Stomach (tissue), 9 donors: ENCODE measurements around the gene NMT1. TPM values are rescaled to one million over a fixed set of nuclear protein-coding genes. Genes with fewer than 3 reads are reported as not detected.

ENCODE experiments used
- DNase-seq, 2 donors: peaks; one replicate each; pipeline versions ENCODE4 v3.0.0 to v3.0.0-alpha.2; 2013 to 2019
- H3K27ac ChIP-seq, 5 donors: fragments of 200-600 bp in 4 of 5; sonication (generic) in 4 of 5; one replicate each; pipeline ENCODE4 v1.5.1; 2013 to 2019; ENCODE audit warnings: mild to moderate bottlenecking in 1 of 5, moderate library complexity in 1 of 5
- H3K27me3 ChIP-seq, 3 donors: fragments of 200-600 bp; sonication (generic); one replicate each; pipeline ENCODE4 v1.5.1; 2017 to 2019; ENCODE audit warnings: mixed run types in 1 of 3
- H3K36me3 ChIP-seq, 4 donors: fragments of 200-600 bp; sonication (generic); 1 replicate in 3 of 4; 2 replicates in 1 of 4; pipeline ENCODE4 v1.5.1; 2016 to 2019
- H3K4me1 ChIP-seq, 4 donors: fragments of 200-600 bp; sonication (generic); one replicate each; pipeline ENCODE4 v1.5.1; 2016 to 2019
- H3K4me3 ChIP-seq, 4 donors: fragments of 200-600 bp; sonication (generic) in 3 of 4; one replicate each; pipeline ENCODE4 v1.5.1; 2016 to 2019; ENCODE audit warnings: mild to moderate bottlenecking in 1 of 4
- H3K9me3 ChIP-seq, 4 donors: fragments of 200-600 bp; sonication (generic); one replicate each; pipeline ENCODE4 v1.5.1; 2016 to 2019
- EP300 ChIP-seq: sonication (generic); formaldehyde crosslinking; IDR thresholded peaks from one replicate; pipeline ENCODE4 v1.6.1; 2017; ENCODE audit warnings: antibody characterized with exemption
- POLR2A ChIP-seq, 4 donors: fragments of 450-650 bp; IDR thresholded peaks; one replicate each; pipeline ENCODE4 v1.6.1; 2016; ENCODE audit warnings: antibody characterized with exemption in 4 of 4, control low read depth in 2 of 4, mild to moderate bottlenecking in 1 of 4, moderate library complexity in 1 of 4
- POLR2AphosphoS5 ChIP-seq, 3 donors: sonication (generic); formaldehyde crosslinking; IDR thresholded peaks; one replicate each; pipeline ENCODE4 v1.6.1; 2016; ENCODE audit warnings: antibody characterized with exemption in 3 of 3
- WGBS, 5 donors: extraction: QIAGEN DNeasy Blood & Tissue Kit in 3 of 5; methylation state at CpG; one replicate each; pipeline versions ENCODE4 v1.1.5 to v1.1.7; 2013 to 2018; 5-methylcytosine and 5-hydroxymethylcytosine counted together
- intact Hi-C: fragments of 100-400 bp; cut with DNase I; formaldehyde crosslinking; loops from one replicate; pipeline ENCODE4 v1.15.1; 2023; ENCODE audit warnings: low total_unique reads
- polyA plus RNA-seq, 3 donors: library from polyadenylated mRNA; stranded (reverse); fragments of 200-250 nt; gene quantifications; one replicate each; pipeline ENCODE4 v1.2.3, GENCODE V29; 2013
- total RNA-seq, 5 donors: library from RNA; depleted of rRNA; stranded (reverse); fragments of >200 nt; gene quantifications; one replicate each; pipeline versions ENCODE4 v1.1.0 to v1.2.3, GENCODE V29; 2014 to 2016
- TF ChIP-seq, protein P1 (sequence below), 7 experiments: fragments of 450-650 bp in 4 of 7; fragments of 200-600 bp in 3 of 7; sonication (generic) in 3 of 7; IDR thresholded peaks; one replicate each; pipeline ENCODE4 v1.5.1; 2016 to 2019; ENCODE audit warnings: antibody characterized with exemption in 7 of 7, control low read depth in 2 of 7, mild to moderate bottlenecking in 1 of 7
- donor health status: healthy with polysubstance abuse.
- donor health status: Bipolar disorder and iron deficiency.
- donor health status: healthy.

NMT1 gene
- total and polyA plus RNA-seq, 8 donors: 23.3 to 230 (median 73.5) TPM

GRCh38 chr17:45029096-45029495 lies 32.0 kb upstream of the NMT1 start:
- Histone ChIP-seq H3K27me3 (no peaks in the 10 kb centered on the region), H3K27ac (no peak overlapping the region), H3K4me1 (no peaks in the 10 kb centered on the region), H3K4me3 (no peak overlapping the region), H3K9me3 (no peaks in the 10 kb centered on the region), H3K36me3 (peaks cover 29 to 83% (median 79%) of the 10 kb centered on the region in 4 donors)
- TF ChIP-seq, protein P1, sequence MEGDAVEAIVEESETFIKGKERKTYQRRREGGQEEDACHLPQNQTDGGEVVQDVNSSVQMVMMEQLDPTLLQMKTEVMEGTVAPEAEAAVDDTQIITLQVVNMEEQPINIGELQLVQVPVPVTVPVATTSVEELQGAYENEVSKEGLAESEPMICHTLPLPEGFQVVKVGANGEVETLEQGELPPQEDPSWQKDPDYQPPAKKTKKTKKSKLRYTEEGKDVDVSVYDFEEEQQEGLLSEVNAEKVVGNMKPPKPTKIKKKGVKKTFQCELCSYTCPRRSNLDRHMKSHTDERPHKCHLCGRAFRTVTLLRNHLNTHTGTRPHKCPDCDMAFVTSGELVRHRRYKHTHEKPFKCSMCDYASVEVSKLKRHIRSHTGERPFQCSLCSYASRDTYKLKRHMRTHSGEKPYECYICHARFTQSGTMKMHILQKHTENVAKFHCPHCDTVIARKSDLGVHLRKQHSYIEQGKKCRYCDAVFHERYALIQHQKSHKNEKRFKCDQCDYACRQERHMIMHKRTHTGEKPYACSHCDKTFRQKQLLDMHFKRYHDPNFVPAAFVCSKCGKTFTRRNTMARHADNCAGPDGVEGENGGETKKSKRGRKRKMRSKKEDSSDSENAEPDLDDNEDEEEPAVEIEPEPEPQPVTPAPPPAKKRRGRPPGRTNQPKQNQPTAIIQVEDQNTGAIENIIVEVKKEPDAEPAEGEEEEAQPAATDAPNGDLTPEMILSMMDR (IDR thresholded peaks at IDR 0.05): no peak
- no peak for TF ChIP-seq POLR2AphosphoS5 (IDR thresholded peaks at IDR 0.05)
- no peak for TF ChIP-seq POLR2A (IDR thresholded peaks at IDR 0.05)
- TF ChIP-seq EP300: no peak
- intact Hi-C loops: loop anchor here (10.0 kb wide), 1 partner anchor 254 kb away; no protein-coding TSS in a partner anchor
- DNase-seq: no peak
- WGBS, 5 donors: 90 to 97% (median 93%) methylated on average over 7 of the region's 7 CpGs

DNA sequence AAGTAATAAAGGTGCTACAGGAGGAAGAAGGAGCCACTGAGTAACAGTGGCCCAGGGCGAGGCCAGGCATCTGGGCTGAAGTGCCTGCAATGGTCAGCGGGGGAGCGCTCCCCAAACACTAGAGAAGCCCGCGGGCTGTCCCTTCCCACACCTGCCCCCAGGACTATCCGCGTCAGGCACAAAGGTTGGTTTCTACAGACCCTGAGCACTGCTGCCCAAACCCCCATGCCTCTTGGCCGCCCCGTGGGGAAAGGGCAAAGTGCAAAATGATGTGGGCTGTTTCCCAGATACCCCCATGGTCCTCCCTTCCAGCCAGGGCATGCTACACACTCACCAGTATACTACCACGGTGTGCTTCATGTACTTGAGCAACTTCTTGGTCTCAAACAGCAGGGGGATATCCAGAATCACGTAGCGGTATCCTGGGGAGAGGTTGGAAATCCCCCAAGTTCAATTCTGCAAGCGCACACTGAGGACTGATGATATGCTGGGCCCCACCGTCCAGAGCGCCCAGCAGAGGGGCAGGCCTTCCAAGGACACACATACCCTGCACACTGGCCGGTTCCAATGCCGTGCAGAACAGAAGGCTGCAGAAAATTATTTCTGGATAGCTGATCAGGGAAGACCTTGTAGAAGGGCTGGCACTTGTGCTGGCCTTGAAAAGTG lies 31.2 kb upstream of the NMT1 start:
- Histone ChIP-seq H3K4me3 (no peak overlapping the region), H3K27me3 (no peaks in the 10 kb centered on the region), H3K4me1 (no peaks in the 10 kb centered on the region), H3K36me3 (peaks cover 31 to 84% (median 80%) of the 10 kb centered on the region in 4 donors), H3K27ac (no peak overlapping the region), H3K9me3 (no peaks in the 10 kb centered on the region)
- intact Hi-C loops: loop anchor here (10.0 kb wide), 1 partner anchor 255 kb away; no protein-coding TSS in a partner anchor
- no peak for DNase-seq
- 83 to 90% (median 85%) methylated on average over 14 to 17 of the region's 17 CpGs for WGBS, 5 donors
- TF ChIP-seq POLR2A (IDR thresholded peaks at IDR 0.05) (no peak), EP300 (no peak)

DNA sequence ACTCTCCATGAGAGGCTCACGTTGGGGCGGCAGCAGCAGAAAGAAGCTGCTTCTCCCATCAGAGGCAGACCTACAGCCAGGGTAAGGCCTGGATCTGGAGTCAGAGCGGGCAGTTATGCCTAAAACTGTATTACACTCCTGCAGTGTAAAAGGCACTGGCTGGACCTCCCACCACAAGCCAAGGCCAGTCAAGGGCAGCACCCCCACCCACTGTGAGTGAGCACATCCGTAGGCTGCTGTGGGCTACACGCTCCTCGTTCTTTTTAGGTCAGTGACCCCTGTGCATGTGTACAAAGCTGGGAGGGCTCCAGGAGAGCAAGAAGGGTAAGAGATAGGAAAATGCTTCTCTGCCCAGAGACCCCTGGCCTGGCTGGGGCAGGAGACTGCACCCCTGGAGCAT lies 30.4 kb upstream of the NMT1 start:
- WGBS, 5 donors: 69 to 83% (median 82%) methylated on average over 5 to 6 of the region's 6 CpGs
- Histone ChIP-seq H3K27ac (no peak overlapping the region), H3K4me3 (no peak overlapping the region), H3K9me3 (no peaks in the 10 kb centered on the region), H3K36me3 (peaks cover 31 to 84% (median 82%) of the 10 kb centered on the region in 4 donors), H3K4me1 (no peaks in the 10 kb centered on the region), H3K27me3 (no peaks in the 10 kb centered on the region)
- intact Hi-C loops: no loop called here
- TF ChIP-seq EP300: no peak
- TF ChIP-seq POLR2A (IDR thresholded peaks at IDR 0.05): no peak
- TF ChIP-seq POLR2AphosphoS5 (IDR thresholded peaks at IDR 0.05): no peak
- TF ChIP-seq, protein P1 (IDR thresholded peaks at IDR 0.05): no peak
- no peak for DNase-seq

GRCh38 chr17:45031231-45032173 lies 29.6 kb upstream of the NMT1 start:
- Histone ChIP-seq H3K27me3 (no peaks in the 10 kb centered on the region), H3K9me3 (no peaks in the 10 kb centered on the region), H3K27ac (no peak overlapping the region), H3K4me1 (no peaks in the 10 kb centered on the region), H3K4me3 (no peak overlapping the region), H3K36me3 (peaks cover 31 to 84% (median 81%) of the 10 kb centered on the region in 4 donors)
- WGBS, 5 donors: 69 to 76% (median 71%) methylated on average over 13 to 14 of the region's 14 CpGs
- no peak for DNase-seq
- no peak for TF ChIP-seq POLR2AphosphoS5 (IDR thresholded peaks at IDR 0.05)
- no peak for TF ChIP-seq POLR2A (IDR thresholded peaks at IDR 0.05)
- TF ChIP-seq, protein P1 (IDR thresholded peaks at IDR 0.05): no peak
- no peak for TF ChIP-seq EP300
- intact Hi-C loops: no loop called here
